ENCODE data around the gene PRELID1. TPM values are rescaled to one million over a fixed set of nuclear protein-coding genes. Genes with fewer than 3 reads are reported as not detected.

Gene PRELID1
- total RNA-seq, 1 donor from 2014 or later: 196 TPM

DNA sequence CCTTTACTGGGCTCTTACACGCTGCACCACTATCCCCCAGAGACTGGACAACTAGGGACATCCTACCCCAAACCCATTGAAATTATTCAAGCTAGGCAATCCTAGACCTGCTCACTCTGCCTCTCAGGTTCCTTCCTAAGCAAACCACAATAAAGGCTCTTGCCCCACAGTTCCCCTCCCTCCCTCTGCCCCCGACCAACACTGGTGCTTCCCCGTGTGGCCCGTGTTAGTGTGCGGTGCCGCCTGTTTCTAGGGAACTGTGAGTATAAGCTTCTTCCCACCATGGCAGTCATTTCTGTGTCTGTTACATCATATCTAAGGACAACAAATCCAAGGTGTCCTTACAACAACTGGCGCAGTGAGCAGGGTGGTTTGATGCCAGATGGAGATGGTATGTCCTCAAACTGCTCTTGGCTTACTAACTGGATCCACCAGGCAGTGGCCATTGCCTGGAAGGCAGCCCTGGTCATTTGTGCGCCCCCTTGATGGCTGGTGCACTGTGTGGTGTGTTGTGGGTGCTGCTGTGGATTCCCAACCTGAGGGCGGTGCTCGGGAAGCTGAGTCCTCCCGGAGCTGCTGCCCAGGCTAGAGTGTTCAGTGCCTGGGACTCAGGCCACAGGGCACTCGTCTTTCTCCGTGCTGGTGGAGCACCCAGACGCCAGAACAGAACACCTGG lies 16.5 kb downstream of the PRELID1 start:
- Histone ChIP-seq H3K4me3 (ENCODE audit: insufficient read depth, low read depth, low read length) (no peak overlapping the region), H3K27me3 (ENCODE audit: insufficient read depth, low read length) (no peaks in the 10 kb centered on the region), H3K27ac (ENCODE audit: low read depth, low read length) (no peak overlapping the region), H3K36me3 (ENCODE audit: insufficient read depth, low read length) (peaks cover 2% of the 10 kb centered on the region), H2AFZ (ENCODE audit: low read depth, low read length) (no peak overlapping the region), H3K9ac (ENCODE audit: low read length) (no peak overlapping the region), H3K4me2 (ENCODE audit: low read length) (no peak overlapping the region), H4K20me1 (ENCODE audit: insufficient read depth, low read length) (peaks cover 33% of the 10 kb centered on the region), H3K79me2 (ENCODE audit: insufficient read depth, low read length) (no peaks in the 10 kb centered on the region), H3K9me3 (ENCODE audit: insufficient read depth, low read depth, low read length) (no peaks in the 10 kb centered on the region), H3K4me1 (ENCODE audit: insufficient read depth, low read length) (no peaks in the 10 kb centered on the region)
- Mint-ChIP-seq H3K4me3 (ENCODE audit: unreplicated experiment) (no peak overlapping the region), H3K4me1 (ENCODE audit: low read depth, unreplicated experiment) (peaks cover 3% of the 10 kb centered on the region), H3K27ac (ENCODE audit: unreplicated experiment) (no peak overlapping the region), H3K36me3 (ENCODE audit: low read depth, unreplicated experiment) (peaks cover 16% of the 10 kb centered on the region), H3K9me3 (ENCODE audit: unreplicated experiment) (no peaks in the 10 kb centered on the region), H3K27me3 (ENCODE audit: low read depth, unreplicated experiment) (no peaks in the 10 kb centered on the region)
- TF ChIP-seq, protein P1, sequence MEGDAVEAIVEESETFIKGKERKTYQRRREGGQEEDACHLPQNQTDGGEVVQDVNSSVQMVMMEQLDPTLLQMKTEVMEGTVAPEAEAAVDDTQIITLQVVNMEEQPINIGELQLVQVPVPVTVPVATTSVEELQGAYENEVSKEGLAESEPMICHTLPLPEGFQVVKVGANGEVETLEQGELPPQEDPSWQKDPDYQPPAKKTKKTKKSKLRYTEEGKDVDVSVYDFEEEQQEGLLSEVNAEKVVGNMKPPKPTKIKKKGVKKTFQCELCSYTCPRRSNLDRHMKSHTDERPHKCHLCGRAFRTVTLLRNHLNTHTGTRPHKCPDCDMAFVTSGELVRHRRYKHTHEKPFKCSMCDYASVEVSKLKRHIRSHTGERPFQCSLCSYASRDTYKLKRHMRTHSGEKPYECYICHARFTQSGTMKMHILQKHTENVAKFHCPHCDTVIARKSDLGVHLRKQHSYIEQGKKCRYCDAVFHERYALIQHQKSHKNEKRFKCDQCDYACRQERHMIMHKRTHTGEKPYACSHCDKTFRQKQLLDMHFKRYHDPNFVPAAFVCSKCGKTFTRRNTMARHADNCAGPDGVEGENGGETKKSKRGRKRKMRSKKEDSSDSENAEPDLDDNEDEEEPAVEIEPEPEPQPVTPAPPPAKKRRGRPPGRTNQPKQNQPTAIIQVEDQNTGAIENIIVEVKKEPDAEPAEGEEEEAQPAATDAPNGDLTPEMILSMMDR (IDR thresholded peaks at IDR 0.05; ENCODE audit: insufficient read depth, low read depth, low read length): no peak
- no peak for TF ChIP-seq EZH2 (IDR thresholded peaks at IDR 0.05; ENCODE audit: insufficient read depth, low read length)
- DNase-seq (ENCODE audit: low read depth) (no peak), FAIRE-seq (no peak)

DNA sequence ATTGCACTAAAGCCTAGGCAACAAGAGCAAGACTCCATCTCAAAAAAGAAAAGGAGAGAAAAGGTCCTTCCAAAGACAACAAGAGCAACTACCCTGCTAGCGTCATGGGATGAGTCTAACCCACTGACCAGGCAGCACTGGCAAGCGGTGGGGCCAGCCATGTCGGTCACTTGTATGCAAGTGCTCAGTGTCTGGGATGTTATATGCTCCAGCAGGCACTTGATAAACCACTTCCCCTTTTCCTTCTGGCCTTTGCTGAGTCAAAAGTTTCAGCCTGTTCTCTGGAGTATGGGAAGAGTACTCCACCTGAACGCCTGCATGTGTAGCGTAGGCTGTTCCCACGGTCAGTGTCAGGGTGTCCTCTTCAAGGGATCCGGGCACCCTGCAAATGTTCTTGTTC lies 17.3 kb downstream of the PRELID1 start:
- H3K4me3 Mint-ChIP-seq (ENCODE audit: unreplicated experiment): peak overlapping the region; percentile 27
- peaks cover 36% of the 10 kb centered on the region for H4K20me1 ChIP-seq (ENCODE audit: insufficient read depth, low read length)
- FAIRE-seq: no peak
- no peaks in the 10 kb centered on the region for H3K9me3 Mint-ChIP-seq (ENCODE audit: unreplicated experiment)
- no peak overlapping the region for H2AFZ ChIP-seq (ENCODE audit: low read depth, low read length)
- peaks cover 2% of the 10 kb centered on the region for H3K36me3 ChIP-seq (ENCODE audit: insufficient read depth, low read length)
- H3K4me1 ChIP-seq (ENCODE audit: insufficient read depth, low read length): peaks cover 3% of the 10 kb centered on the region
- no peak overlapping the region for H3K4me3 ChIP-seq (ENCODE audit: insufficient read depth, low read depth, low read length)
- peaks cover 6% of the 10 kb centered on the region for H3K4me1 Mint-ChIP-seq (ENCODE audit: low read depth, unreplicated experiment)
- no peak overlapping the region for H3K9ac ChIP-seq (ENCODE audit: low read length)
- H3K79me2 ChIP-seq (ENCODE audit: insufficient read depth, low read length): no peaks in the 10 kb centered on the region
- no peak overlapping the region for H3K27ac ChIP-seq (ENCODE audit: low read depth, low read length)
- H3K36me3 Mint-ChIP-seq (ENCODE audit: low read depth, unreplicated experiment): peaks cover 16% of the 10 kb centered on the region
- no peak overlapping the region for H3K27ac Mint-ChIP-seq (ENCODE audit: unreplicated experiment)
- no peak overlapping the region for H3K4me2 ChIP-seq (ENCODE audit: low read length)
- no peak for DNase-seq (ENCODE audit: low read depth)
- H3K27me3 ChIP-seq (ENCODE audit: insufficient read depth, low read length): no peaks in the 10 kb centered on the region
- TF ChIP-seq EZH2 (IDR thresholded peaks at IDR 0.05; ENCODE audit: insufficient read depth, low read length): no peak
- no peaks in the 10 kb centered on the region for H3K9me3 ChIP-seq (ENCODE audit: insufficient read depth, low read depth, low read length)
- no peaks in the 10 kb centered on the region for H3K27me3 Mint-ChIP-seq (ENCODE audit: low read depth, unreplicated experiment)

- DNase-seq (ENCODE audit: low read depth) (no peak), FAIRE-seq (no peak)
- Mint-ChIP-seq H3K4me1 (ENCODE audit: low read depth, unreplicated experiment) (peaks cover 17% of the 10 kb centered on the region), H3K36me3 (ENCODE audit: low read depth, unreplicated experiment) (peaks cover 15% of the 10 kb centered on the region), H3K4me3 (ENCODE audit: unreplicated experiment) (peak overlapping the region; percentile 4), H3K27ac (ENCODE audit: unreplicated experiment) (peak overlapping the region; percentile 76), H3K27me3 (ENCODE audit: low read depth, unreplicated experiment) (no peaks in the 10 kb centered on the region), H3K9me3 (ENCODE audit: unreplicated experiment) (no peaks in the 10 kb centered on the region)
- Histone ChIP-seq H2AFZ (ENCODE audit: low read depth, low read length) (no peak overlapping the region), H3K79me2 (ENCODE audit: insufficient read depth, low read length) (no peaks in the 10 kb centered on the region), H3K27me3 (ENCODE audit: insufficient read depth, low read length) (no peaks in the 10 kb centered on the region), H3K9me3 (ENCODE audit: insufficient read depth, low read depth, low read length) (no peaks in the 10 kb centered on the region), H3K27ac (ENCODE audit: low read depth, low read length) (no peak overlapping the region), H3K9ac (ENCODE audit: low read length) (no peak overlapping the region), H3K4me1 (ENCODE audit: insufficient read depth, low read length) (peaks cover 21% of the 10 kb centered on the region), H3K4me3 (ENCODE audit: insufficient read depth, low read depth, low read length) (no peak overlapping the region), H4K20me1 (ENCODE audit: insufficient read depth, low read length) (peaks cover 23% of the 10 kb centered on the region), H3K36me3 (ENCODE audit: insufficient read depth, low read length) (peaks cover 1% of the 10 kb centered on the region), H3K4me2 (ENCODE audit: low read length) (peak overlapping the region; percentile 35)
- TF ChIP-seq, protein P1 (IDR thresholded peaks at IDR 0.05; ENCODE audit: insufficient read depth, low read depth, low read length): no peak
- no peak for TF ChIP-seq EZH2 (IDR thresholded peaks at IDR 0.05; ENCODE audit: insufficient read depth, low read length)
Observed at GRCh38 chr5:177325868-177326381, 22.3 kb downstream of the PRELID1 start.

Measured in astrocyte (in vitro differentiated cells and primary cell).